ENCODE data around the gene EID2B.

EID2B gene

GRCh38 chr19:39531834-39532232, 819 bp downstream of the EID2B start:
- DNase-seq (ENCODE audit: low spot score), result no peak

DNA sequence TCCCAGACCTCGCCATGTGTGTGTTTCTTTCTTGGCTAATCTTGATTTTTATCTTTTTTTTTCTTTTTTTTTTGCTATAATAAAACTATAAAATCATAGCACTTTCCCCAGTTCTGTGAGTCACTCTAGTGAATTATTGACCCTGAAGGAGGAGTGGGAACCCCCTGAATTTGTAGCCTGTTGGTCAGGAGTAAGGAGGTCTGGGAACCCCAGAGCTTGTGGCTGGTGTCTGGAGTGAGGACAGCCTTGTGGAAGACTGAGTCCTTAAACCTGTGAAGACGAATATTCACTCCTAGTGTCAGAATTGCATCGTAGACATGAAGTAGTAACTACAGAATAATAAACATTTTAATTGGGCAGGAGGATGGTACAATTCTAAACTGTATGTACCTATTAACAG, 7.4 kb downstream of the EID2B start:
- DNase-seq (ENCODE audit: low spot score), result no peak

DNA sequence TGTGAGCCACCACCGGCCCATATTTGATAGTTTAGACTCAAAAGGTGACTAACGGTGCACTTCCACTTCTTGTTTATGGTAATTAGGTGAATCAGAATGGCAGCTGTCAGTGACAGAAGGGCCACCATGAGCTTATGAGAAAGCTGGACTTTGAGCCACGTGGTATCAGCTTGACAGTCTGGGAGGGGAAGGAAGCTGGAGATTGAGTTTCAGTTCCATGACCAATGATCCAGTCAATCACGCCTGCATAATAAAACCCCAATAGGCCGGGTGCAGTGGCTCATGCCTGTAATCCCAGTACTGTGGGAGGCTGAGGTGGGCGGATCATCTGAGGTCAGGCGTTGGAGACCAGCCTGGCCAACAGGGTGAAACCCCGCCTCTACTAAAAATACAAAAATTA, 8.2 kb downstream of the EID2B start:
- DNase-seq (ENCODE audit: low spot score), result no peak

GRCh38 chr19:39520541-39521484, 11.8 kb downstream of the EID2B start:
- DNase-seq (ENCODE audit: low spot score), result no peak

GRCh38 chr19:39518975-39519374, 13.7 kb downstream of the EID2B start:
- DNase-seq (ENCODE audit: low spot score), result no peak

- DNase-seq (ENCODE audit: low spot score), result no peak
These were observed 14.2 kb downstream of the EID2B start for GRCh38 chr19:39518458-39518857.

- DNase-seq (ENCODE audit: low spot score), result no peak
These were observed 15.2 kb downstream of the EID2B start for GRCh38 chr19:39517432-39517831.

DNA sequence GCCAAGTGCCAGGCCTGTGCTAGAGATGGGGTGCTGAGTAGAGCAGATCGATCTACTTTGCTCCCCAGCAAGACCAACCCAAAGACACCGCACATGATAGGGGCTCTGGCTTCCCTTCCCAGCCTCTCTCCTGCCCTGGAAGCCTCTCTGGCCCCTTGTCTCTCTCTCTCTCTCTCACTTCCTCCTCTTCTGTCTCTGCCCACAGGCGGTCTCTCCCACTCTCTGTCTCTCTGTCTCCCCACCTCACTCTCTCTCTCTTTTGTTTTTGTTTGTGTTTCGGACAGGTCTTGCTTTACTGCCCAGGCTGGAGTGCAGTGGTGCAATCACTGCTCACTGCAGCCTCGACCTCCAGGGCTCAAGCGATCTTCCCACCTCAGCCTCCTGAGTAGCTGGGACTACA, 16.4 kb downstream of the EID2B start:
- DNase-seq (ENCODE audit: low spot score), result no peak

GRCh38 chr19:39515551-39516191, 17.0 kb downstream of the EID2B start:
- DNase-seq (ENCODE audit: low spot score), result no peak

DNA sequence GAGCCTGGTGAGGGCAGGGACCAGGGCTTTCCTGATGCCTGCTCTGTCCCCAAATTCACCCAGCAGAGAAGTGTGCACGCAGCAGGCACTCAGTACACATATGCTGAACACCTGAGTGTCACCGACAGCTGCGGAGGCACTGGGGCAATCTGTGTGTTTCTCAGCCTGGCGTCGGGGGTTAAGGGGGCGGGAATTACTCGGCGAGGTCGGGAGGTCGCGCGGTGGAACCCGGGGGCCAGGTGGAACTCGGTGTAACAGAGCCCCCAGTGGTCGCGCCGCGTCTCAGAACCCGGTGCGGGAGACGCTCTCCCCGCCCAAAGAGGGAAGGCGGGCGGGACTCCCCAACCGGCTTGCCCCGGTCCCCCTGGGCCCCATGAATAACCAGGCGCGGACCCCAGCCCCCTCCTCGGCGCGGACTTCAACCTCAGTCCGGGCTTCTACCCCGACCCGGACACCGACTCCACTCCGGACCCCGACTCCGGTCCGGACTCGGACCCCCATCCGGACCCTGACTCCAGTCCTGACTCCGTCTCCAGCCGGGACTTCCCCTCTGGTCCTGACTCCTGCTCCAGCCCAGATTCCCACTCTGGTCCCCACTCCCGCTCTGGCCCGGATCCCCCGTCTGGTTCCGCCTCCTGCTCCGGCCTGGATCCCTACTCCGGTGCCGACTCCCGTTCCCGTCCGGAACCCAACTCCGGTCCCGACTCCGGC, 17.7 kb downstream of the EID2B start, which contains the start of gene SELENOV:
SELENOV (plus strand) TSS at position 300 of the 711 bp plus-strand sequence; CDS start at position 374, 74 bp downstream.
- DNase-seq (ENCODE audit: low spot score), result no peak

DNA sequence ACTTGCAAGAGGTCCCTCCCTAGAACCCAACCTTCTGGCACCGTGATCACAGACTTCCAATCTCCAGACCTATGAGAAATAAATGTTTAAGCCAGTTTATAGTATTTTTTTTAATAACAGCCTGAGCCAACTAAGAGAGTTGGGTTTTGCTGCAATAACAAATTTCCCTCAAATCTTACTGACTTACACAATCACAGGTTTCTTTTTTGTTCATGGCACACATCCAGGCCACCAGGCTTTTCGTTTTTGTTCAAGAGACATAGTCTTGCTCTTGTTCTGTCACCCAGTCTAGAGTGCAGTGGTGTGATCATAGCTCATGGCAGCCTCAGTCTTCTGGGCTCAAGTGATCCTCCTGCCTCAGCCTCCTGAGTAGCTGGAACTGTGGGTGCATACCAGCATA, 19.7 kb downstream of the EID2B start:
- DNase-seq (ENCODE audit: low spot score), result no peak

DNA sequence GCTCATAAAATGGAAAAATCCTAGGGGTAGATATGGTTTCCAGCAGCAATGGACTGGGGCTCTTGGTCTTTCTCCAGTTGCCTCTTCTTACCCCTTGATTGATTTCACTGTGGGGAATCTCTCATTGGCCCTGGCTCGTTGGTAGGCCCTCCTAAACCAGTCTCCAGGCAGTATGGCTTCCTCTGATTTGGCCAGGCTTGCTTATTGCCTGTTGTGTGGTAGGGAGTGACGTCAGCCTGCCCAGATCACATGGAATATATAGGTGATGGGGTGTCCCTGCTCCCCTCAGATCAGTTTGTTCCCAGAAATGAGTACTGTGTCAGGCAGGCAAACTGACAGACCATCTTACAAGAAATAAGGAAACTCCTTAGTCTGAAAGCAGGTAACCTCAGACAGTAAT, 23.4 kb downstream of the EID2B start:
- no peak for DNase-seq (ENCODE audit: low spot score)

DNA sequence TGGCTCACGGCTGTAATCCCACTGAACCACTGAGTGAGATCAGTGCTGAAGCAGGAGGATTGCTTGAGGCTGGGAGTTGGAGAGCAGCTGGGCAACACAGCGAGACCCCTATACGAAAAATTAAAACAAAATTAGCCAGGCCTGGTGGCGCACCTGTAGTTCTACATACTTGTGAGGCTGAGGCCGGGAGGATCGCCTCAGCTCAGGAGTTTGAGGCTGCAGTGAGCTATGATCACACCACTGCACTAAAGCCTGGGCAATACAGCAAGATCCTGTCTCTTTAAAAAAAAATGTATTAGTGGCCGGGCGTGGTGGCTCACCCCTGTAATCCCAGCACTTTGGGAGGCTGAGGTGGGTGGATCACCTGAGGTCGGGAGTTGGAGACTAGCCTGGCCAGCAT, 24.0 kb downstream of the EID2B start:
- DNase-seq (ENCODE audit: low spot score), result no peak

DNA sequence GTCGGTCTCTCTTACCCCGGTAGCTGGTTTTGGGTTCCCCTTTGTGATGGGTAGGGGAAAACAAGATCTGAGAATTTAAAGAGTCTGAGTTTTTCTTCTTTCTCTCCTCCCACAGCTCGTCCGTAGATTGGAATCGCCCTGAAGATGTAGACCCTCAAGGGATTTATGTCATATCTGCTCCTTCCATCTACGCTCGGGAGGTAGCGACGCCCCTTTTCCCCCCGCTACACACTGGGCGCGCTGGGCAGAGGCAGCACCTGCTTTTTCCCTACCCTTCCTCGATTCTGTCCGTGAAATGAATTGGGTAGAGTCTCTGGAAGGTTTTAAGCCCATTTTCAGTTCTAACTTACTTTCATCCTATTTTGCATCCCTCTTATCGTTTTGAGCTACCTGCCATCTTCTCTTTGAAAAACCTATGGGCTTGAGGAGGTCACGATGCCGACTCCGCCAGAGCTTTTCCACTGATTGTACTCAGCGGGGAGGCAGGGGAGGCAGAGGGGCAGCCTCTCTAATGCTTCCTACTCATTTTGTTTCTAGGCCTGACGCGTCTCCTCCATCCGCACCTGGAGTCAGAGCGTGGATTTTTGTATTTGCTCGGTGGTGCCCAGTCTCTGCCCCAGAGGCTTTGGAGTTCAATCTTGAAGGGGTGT, 24.8 kb downstream of the EID2B start:
- no peak for DNase-seq (ENCODE audit: low spot score)

GRCh38 chr19:39506944-39507714, 25.5 kb downstream of the EID2B start:
- DNase-seq (ENCODE audit: low spot score), result no peak

DNA sequence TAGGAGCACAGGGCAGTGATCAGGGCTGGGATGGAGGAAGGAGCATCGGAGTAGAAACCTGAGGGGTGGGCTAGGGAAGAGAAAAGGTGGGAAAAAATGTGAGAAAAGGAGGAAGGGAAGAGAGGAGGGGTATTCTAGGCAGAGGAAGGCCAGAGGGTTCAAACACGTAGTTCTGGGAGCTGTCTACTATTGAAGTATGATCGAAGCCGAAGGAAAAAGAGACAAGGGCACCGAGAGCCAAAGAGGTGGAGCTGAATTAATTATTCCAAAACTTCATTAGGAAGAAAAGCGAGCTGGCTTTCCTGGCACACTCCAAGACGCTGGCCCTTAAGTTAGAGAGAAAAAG, 26.1 kb downstream of the EID2B start:
- no peak for DNase-seq (ENCODE audit: low spot score)

GRCh38 chr19:39502640-39503417, 29.8 kb downstream of the EID2B start:
- peak; percentile 79 for DNase-seq (ENCODE audit: low spot score)

GRCh38 chr19:39501340-39501739, 31.3 kb downstream of the EID2B start:
- no peak for DNase-seq (ENCODE audit: low spot score)

DNA sequence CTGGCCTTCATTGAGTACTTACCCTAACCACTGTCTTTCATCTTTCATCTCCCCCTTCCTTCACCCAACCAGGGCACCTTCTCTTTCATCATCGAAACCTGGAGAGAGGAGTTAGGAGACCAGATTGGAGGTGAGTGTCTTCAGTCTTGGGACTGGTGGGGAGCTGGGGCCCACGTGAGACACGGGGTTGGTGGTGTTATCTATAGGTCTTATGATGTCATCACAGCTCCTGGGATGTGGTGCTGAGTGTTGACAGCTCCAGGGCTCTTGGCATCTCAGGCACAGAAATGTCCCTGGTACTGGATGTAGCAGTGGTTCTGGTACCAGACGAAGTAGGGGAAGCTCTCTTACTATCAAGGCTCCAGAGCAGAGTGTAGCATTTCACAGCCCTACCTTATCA, 32.1 kb downstream of the EID2B start:
- no peak for DNase-seq (ENCODE audit: low spot score)

- DNase-seq (ENCODE audit: low spot score), result no peak
These were observed 32.7 kb downstream of the EID2B start for GRCh38 chr19:39499932-39500331.

All from hematopoietic multipotent progenitor cell treated with erythropoietin and hydrocortisone succinate and interleukin-3 and kit ligand, for 17 days (in vitro differentiated cells).